GM21576 (cell line): Measurements from ENCODE around the gene ARF1.
A peak's percentile ranks its signal among the peaks of the same experiment; 100 is the strongest.

ENCODE experiments used
- ATAC-seq: cut with Tn5 transposase; IDR thresholded peaks from one replicate; pipeline ENCODE4 v1.9.1; 2021; ENCODE audit warnings: mild to moderate bottlenecking, moderate library complexity; ENCODE audit not compliant: unreplicated experiment

The ARF1 gene

GRCh38 chr1:228082214-228082917 lies at the start of gene ARF1:
TSS of gene ARF1 (plus strand) at chr1:228082708. CDS start at chr1:228097115, 14,407 bp downstream.
- ATAC-seq: peak; percentile 70

DNA sequence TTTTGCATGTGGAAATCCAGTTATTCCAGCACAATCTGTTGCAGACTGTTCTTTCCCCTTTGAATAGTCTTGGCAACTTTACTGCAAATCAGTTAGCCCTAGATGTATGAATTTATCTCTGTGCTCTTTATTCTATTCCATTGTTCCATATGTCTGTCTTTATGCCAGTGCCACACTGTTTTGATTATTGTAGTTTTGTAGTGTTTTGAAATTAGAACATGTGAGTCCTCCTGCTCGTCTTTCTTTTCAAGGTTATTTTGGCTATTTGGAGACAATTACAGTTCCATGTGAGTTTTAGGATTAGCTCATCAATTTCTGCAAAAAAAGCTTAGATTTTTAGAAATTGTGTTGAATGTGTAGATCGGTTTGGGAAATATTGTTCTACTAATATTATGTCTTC lies 49.1 kb upstream of the ARF1 start:
- no peak for ATAC-seq

DNA sequence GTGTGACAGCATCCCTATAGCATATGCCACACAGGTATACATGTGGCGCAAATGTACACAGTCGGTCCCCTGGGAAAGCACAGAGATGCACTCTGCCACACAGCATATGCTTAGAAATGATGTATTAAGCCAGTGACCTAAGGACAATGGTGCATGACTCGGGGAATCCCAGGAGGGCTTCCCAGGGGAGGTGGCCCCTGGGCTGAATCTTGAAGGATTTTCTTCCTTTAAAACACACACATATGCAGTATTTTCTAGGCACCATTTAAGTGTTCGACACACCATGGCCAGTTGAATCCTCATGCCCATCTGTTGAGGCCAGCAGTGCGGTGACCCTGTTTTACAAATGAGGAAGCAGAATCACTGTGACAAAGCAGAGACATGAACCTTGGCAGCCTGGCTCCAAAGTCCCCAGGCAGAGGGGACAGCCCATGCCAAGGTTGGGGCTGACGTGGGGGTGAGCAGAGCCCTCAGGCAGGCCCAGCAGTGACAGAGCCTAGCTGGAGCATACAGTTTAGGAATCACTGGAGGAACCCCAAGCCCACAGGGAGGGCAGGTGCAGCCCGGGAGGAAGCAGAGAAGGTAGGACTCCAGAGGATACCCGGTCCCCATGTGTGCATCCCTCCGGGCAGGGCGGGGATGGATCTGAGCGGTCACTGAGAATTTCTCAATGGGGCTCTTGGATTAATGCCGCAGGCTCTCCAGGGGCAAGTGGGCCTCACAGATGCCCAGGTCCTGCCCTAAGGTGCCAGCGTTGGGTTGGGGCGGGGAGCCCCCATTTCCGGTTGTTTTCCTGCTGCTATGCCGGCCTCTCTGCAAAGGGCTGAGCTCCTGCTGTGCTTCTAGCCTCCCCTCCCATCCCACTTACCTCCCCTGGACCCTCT lies 47.3 kb upstream of the ARF1 start:
- no peak for ATAC-seq

DNA sequence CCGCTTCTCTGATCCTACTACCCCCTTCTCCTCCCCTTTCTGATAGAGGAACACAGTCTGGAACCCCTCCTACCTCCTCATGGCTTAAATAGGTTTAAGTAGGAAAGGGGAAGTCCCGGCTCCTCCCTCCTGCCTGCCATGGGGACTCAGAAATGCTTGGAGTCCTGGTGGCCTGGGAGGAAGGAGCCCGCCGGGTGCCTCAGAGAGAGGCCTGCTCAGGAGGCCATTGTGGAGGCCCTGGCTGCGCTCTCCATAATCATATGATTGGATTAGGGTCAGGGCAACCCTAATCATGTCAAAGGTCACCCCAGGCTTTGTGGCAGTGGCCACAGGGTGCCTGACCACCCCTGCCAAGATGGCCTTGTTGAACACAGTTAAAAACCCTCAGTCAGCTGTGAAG lies 46.7 kb upstream of the ARF1 start:
- ATAC-seq: no peak

- ATAC-seq: no peak
Measured at GRCh38 chr1:228036701-228037231, 45.7 kb upstream of the ARF1 start.

DNA sequence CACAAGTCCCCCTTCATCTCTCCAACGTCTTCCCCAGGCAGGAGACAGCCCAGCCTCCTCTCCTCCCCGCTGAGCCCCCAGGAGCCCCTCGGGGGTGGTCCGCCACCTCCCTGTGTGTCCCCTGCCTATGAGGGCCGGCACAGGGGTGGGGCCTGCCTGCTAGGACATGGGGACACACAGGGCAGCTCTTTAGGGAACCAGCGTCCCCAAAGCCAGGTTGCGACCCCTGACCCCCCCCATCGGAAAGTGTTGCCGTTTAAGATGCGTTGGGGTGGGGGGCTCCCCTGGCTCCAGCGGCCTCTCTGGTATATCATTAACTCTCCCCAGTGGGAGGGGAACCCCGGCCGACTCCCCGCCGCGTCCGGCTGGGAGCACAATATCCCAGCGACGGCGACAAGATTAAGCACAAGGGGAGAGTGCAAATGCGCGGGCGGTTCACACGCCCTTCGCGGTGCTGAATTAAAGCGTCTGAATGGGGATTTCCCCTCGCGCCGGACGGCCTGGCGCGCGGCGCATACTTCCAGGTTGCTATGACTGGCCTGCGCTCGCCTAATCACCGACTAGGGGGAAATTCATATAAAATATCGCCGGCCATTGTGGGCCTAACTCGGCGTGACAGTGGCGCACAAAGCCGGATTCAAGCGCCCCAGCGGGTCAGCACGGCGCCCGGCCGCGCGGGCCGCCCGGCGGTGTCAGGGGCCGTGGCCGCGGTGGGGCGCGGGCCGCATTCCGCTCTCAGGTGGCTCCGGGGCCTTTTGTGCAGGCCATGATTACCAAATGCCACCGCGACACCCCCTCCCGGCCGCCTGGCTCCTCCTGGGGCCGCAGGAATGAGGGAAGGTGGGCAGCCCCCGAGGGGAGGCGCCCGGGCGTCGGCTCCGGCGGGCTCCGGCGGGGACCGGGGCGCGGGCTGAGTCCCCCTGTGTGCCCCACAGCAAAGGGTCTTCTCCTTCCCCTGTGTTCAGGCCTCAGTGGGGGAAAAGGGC lies 44.8 kb upstream of the ARF1 start:
- ATAC-seq: peak; percentile 80

DNA sequence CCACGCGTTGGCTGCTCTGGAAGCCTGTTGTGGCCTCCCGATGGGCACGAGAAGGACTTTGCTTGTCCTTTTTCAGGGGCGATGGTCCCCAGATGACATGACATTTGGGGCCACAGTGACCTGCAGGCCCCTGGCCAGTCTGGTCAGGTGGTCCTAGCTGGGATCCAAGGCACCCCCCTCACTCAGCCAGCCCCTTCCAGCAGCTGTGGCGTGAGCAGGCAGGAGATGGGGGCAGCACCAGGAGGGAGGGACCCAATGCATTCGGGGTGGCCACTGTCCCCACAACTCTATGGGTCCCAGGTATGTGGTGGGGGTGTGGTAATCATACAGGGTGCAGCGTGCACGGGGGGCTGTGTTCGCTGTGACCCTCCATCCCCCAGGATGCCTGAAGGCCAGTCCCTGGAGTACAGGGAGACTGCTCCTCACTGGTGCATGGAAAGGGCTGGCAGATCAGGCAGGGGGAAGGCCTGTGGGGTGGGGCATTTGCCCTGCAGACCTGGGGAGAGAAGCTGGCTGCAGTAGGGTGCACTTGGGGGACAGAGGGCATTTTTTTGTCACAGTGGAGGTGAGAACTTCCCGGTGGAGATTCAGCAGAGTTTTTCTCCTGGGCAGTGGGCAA lies 44.0 kb upstream of the ARF1 start:
- no peak for ATAC-seq

DNA sequence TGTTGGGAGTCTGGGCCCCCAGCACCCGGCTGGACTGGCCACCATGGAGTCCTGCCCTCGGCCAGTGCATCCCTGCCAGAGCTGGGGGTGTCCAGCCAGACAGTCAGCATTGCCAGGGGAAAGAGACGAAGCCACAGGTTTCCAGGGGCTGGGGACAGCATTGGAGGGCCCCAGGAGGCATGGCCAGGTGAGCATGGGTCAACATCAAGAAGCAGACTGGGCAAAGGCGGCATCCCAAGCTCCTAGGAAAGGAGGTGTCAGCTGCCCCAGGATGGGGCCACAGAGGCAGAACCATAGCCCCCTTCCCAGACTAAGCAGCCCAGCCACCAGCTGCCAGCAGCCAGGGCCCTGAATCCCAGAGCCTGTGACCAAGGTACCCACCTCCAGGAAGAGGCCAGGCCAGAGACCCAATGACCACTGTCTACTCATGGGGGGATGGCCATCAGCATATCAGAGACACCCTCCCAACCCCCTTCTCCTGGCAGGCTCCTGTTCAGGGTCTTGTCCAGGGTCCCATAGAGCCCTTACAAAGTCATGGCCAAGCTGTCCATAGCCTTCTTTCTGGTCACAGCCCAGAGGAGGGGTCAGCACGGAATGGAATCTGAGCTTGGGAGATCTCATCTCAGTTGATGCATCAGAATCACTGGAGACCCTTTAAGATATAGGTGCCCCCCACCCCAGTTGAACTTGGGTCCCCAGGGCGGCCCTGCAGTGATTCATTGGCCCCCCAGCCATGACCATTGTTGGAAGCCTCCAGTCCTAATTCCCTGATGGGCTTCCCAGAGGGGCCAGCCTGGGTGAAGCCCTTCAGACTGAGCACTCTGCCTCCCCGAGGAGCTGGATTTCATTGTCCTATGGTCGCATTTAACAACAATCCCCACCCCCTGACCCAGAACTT lies 43.3 kb upstream of the ARF1 start:
- no peak for ATAC-seq

DNA sequence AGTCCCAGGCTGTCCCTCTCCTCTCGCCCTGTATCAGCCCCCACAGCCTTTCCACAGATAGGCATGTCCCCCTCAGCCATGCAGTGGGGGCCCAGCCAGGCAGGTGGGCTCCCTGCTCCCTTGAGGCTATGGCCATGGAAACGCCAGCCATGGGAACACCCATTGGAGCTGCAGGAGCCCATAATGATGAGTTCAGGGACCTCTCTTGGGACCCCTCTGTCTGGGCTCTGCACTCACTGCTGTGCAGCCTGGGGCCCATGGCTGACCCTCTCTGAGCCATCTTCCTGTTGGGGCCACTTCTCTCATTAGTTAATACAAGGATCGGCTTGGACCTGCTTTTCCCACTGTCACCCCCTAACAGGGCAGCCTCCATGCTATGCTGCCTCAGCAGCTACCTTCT lies 42.5 kb upstream of the ARF1 start:
- no peak for ATAC-seq

GRCh38 chr1:228041316-228041715 lies 41.2 kb upstream of the ARF1 start:
- ATAC-seq: no peak

GRCh38 chr1:228042508-228042907 lies 40.0 kb upstream of the ARF1 start:
- no peak for ATAC-seq

GRCh38 chr1:228043281-228043848 lies 39.1 kb upstream of the ARF1 start:
- ATAC-seq: no peak

- no peak for ATAC-seq
Measured at GRCh38 chr1:228044961-228045360, 37.5 kb upstream of the ARF1 start.

GRCh38 chr1:228045405-228045804 lies 37.1 kb upstream of the ARF1 start:
- no peak for ATAC-seq

DNA sequence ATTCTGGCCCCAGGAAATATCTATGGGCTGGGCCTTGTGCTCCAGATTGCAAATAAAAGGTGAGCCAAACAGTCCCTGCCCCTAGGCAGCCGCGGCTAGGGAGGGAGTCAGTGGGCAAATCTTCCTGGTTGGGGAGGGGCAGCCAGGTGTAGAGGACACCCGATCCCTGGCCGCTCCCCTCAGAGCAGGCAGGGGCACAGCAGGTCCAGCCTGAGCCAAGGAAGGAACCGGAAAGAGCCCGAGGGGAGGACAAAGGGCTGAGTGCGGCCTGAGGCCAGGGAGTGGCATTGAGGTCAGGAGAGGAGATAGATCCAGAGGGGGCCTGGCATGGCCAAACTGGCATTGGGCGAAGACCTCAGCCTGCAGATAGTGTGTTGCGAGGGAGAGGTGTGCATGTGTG lies 36.6 kb upstream of the ARF1 start:
- ATAC-seq: no peak

GRCh38 chr1:228046421-228047182 lies 35.9 kb upstream of the ARF1 start:
- no peak for ATAC-seq

DNA sequence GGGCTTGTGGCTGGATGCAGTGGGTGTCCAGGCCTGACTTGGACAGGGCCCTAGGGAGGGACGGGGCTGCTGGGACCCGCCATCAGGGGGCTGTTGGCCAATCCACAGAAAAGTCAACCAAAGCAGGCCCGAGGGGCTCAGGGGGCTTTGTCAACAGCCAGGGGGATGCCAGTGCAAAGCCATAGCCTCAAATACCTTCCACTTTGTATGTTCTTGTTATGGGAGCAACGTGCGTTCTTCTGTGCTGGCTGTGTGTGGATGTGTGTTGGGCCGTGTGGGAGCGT lies 35.4 kb upstream of the ARF1 start:
- ATAC-seq: no peak

- ATAC-seq: no peak
Measured at GRCh38 chr1:228048120-228048519, 34.4 kb upstream of the ARF1 start.
